T-helper 9 cell (primary cell): ENCODE measurements around the gene SKIDA1.
A peak's percentile ranks its signal among the peaks of the same experiment; 100 is the strongest.
"Not testable (repeated sequence)": the region's sequence is repeated elsewhere in the genome, so short reads cannot be mapped to it uniquely, and the experiment has no call there.

Experiments
- DNase-seq: peaks from one replicate; pipeline ENCODE4 v3.0.0-alpha.2; 2020
- total RNA-seq, 2 donors: gene quantifications; one replicate each; lab custom pipeline; 2026; lab: John Stamatoyannopoulos, UW

The SKIDA1 gene
- total RNA-seq = 0 reads per million in 2 donors

DNA sequence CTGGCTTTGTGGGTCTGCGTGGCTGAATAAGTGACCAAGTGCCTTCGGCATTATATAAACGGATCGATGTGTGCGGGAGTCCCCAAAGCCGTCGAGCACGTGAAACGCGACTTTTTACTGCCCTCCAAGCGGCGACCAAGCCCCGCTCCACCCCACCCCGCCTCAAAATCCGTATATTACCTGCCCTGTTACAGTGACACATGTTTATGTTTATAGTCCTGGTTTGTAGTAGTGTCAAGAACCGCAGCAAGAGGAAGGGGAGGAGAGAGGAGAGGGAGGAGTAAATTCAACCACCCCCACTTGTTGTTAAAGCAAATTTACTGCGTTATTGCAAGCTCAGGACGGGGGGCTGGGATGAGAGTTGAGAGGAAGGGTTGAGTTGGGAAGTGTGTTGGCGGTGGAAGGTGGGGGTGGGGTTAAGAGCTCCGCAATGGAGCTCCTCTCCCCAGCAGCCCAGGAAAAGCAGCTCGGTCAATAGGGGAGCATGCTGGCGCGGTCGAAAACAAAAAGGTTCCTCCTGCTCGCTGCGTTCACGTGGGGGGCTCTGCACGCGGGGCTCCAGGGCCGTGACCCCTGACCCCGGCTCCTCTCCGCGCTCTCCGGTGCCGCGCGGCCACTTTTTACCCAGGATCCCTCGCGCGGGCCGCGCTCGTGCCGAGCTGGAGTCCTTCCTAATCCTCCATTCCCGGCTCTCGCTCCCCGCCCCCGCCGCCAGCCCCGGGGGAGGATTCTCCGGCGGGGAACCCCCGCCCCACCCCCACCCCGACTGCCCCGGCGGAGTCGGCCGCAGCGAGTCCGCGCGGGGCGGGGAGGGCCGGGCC is at the start of gene SKIDA1:
Gene SKIDA1, minus strand, starts transcription at position 316 of the 821 bp plus-strand sequence. CDS start 7,860 bp downstream, outside the sequence.
- peak; percentile 44 for DNase-seq

DNA sequence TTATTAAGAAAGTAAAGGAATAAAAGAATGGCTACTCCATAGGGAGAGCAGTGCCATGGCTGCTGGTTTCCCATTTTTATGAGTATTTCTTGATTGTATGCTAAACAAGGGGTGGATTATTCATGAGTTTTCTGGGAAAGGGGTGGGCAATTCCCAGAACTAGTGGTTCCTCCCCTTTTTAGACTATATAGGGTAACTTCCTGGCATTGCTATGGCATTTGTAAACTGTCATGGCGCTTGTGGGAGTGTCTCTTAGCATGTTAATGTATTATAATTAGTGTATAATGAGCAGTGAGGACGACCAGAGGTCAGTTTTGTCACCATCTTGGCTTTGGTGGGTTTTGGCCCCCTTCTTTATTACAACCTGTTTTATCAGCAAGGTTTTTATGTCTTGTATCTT is 49.0 kb upstream of the SKIDA1 start:
- not testable (repeated sequence) for DNase-seq

DNA sequence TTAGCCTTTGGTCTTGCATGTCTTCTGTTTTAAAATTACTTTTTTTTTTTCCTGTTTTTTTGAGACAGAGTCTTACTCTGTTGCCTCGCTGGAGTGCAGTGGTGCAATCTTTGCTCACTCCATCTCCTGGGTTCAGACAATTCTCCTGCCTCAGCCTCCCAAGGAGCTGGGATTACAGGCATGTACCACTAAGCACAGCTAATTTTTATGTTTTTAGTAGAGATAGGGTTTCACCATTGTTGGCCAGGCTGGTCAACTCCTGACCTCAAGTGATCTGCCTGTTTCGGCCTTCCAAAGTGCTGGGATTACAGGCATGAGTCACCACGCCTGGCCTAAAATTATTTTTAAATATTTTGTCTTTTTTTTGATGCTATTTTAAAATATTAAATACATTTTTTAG is 47.1 kb upstream of the SKIDA1 start:
- DNase-seq = no peak

DNA sequence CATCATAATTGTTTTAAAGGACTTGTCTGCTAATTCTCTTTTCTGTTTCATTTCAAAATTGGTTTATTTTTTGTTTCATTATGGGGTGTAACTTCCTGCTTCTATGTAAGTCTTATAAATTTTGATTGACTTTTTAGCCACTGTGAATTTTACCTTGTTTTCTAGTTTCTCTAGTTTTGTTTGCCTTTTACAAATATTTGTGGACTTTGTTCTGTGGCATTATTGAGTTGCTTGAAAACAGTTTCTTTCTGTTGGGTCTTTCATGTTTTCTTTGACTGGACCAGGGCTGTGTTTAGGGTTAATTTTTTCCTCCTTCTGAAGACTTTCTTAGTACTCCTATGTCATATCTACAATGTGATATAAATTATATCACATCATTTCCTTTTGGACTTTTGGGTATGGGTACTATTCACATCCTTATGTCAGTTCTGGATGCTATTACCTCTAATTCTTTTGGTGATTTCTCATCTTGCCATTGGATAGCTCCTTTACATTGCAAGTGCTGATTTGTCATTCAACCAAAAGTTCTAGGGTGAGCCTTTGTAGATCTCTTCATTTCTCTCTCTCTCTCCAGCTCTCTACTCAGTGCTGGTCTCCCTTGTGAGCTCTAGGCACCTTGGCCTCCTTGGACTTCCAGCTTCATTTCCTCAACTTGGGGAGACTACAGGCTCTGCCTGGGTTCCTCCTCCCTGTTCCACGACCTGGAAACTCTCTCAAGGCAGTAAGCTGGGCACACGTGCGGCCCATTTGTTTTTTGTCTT is 45.5 kb upstream of the SKIDA1 start:
- DNase-seq = no peak

DNA sequence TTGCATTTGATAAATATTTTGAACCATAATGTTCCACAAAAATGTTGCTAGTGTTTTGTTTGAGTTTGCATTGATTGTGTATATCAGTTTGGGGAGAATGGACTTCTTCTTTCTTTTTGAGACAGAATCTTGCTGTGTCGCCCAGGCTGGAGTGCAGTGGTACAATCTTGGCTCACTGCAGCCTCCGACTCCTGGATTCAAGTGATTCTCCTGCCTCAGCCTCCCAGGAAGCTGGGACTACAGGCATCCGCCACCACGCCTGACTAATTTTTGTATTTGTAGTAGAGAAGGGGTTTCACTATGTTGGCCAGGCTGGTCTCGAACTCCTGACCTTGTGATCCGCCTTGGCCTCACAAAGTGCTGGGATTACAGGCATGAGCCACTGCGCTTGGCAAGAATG is 33.5 kb upstream of the SKIDA1 start:
- not testable (repeated sequence) for DNase-seq

DNA sequence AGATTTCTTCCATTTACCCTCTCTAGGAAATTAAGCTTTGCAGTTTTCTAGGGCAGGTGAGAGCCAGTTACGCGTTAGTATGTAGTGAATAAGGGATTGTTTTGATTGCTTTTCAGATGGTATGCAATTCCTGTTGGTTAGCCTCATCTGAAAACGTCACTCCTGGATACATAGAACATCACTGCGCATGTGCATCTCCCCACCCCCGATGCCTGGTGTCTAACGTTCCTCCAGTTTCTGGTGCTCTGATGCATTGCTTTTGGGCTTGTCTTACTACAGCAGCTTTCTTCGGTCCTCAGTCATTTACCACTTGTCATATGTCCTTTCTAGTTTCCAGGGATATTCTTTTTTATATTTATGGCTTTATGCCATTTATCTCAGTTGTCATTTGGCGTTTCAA is 31.0 kb upstream of the SKIDA1 start:
- DNase-seq = no peak

DNA sequence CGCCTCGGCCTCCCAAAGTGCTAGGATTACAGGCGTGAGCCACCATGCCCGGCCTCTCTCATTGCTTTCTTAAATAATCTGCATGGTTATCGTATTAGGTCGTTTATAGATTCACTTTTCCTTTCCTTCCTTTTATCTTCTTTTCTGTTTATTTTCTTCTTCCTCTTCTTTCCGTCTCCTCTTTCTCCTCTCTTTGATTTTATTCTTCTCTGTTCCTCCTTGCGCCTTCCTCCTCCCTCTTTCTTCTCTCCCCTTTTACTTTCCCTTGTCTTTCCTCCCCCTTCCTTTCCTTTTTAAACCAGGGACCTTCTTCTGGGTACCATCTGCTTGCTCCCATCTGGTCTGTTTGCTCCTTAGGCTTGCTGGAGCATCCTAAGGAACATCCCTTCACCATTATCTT is 27.2 kb upstream of the SKIDA1 start:
- no peak for DNase-seq

DNA sequence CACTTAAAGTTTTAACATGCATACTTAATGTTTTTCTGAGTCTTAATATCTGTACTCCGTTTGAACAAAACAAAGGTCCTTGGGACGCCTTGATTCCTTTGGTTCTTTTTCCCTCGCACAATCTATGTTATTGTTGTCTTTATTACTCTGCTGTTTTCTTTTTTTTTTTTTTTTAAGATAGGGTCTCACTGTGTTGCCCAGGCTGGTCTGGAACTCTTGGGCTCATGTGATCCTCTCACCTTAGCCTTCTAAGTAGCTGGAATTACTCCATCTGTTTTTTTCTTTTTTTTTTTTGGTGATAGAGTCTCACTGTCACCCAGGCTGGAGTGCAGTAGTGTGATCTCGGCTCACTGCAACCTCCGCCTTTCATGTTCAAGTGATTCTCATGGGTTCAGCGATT is 21.8 kb upstream of the SKIDA1 start:
- no peak for DNase-seq

DNA sequence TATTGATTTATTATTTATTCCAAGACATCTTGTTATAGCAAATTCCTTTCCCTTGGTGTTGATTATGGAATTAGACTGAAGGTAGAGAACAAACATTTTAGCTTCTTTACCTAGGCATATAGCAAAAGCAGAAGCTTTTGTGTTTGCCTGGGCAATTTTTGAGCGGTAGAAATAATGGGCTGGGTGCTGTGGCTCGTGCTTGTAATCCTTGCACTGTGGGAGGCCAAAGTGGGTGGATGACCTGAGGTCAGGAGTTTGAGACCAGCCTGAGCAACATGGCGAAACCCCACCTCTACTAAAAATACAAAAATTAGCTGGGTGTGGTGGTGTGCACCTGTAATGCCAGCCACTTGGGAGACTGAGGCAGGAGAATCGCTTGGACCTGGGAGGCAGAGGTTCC is 15.2 kb upstream of the SKIDA1 start:
- not testable (repeated sequence) for DNase-seq

DNA sequence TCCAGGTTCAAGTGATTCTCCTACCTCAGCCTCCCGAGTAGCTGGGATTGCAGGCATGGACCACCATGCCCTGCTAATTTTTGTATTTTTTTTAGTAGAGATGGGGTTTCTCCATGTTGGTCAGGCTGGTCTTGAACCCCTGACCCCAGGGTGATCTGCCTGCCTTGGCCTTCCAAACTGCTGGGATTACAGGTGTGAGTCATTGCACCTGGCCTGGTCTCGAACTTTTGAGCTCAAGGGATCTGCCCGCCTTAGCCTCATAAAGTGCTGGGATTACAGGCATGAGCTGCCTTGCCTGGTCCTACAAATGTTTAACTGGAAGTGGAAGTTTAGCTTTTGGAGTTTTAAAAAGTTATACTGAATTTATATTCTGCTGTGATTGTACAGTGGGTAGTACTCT is 11.4 kb upstream of the SKIDA1 start:
- no peak for DNase-seq

DNA sequence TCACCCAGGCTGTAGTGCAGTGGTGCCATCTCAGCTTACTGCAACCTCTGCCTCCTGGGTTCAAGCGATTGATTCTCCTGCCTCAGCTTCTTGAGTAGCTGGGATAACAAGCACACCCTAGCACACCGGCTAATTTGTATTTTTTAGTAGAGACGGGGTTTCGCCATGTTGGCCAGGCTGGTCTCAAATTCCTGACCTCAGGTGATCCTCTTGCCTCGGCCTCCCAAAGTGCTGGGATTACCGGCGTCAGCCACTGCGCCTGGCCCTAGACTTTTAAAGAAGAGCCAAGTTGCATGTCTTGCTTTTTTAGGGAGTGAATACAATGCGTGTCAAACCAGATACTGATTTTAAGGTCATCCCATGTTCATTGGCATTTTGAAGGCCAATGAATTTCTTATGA is 10.5 kb upstream of the SKIDA1 start:
- DNase-seq = not testable (repeated sequence)

DNA sequence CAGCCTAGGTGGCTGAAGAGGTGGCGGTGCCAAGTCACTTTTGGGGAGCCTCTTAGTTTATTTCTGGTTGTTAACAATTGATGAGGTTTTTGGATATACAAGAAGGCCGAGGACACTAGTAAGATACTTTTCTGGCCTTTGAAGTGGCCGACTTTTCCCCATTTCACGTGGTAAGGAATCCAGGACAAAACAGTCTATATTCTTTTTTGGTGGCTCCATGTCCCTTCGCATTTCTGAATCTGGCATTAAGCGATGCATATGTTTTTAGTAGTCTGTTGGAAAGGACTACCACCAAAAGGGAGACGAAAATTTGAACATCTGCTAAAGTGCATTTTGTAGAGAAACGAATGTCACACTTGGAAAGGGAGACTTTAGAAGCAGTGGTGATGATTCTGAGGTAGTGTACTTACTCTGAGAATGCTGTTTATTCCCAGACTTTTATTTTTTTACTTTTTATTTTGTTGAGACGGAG is 10.0 kb upstream of the SKIDA1 start:
- DNase-seq = no peak

DNA sequence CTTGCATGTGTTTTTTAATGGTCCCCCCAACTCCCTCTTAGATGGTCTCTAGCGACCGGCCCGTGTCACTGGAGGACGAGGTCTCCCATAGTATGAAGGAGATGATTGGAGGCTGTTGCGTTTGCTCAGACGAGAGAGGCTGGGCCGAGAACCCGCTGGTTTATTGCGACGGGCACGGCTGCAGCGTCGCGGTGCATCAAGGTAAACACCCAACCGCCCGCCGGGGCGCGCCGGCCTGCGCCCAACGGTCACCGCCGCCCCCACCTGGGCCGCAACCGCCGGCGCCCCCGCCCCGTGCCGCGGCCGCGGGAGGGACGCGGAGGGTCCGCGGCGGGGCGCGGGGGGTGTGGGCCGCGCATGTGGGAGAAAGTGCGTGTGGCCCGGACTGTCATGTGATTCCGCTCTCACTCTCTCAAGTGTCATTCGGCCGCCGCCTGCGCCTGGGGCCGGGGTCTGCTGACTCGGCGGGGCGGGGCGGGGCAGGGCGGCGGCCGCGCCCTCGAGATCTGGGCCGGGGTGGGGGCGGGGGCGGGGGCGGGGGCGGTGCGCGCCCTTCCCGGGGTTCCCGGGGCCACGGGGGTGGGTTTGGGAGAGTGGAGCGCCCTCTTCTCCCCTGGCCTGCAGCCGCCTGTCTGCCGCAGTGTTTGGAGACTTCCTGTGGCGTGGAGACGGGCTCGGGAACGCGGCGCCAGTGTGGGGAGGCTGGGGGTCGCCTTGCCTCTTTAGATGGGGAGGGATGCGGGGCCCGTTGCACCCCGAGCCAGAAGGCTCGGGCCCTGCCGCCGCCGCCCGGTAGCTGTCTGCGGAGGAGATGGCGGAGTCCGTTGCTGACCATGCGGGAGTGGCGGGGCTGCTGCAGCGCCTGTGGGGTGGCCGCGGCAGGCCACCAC is 9.4 kb upstream of the SKIDA1 start:
- DNase-seq = peak; percentile 39

DNA sequence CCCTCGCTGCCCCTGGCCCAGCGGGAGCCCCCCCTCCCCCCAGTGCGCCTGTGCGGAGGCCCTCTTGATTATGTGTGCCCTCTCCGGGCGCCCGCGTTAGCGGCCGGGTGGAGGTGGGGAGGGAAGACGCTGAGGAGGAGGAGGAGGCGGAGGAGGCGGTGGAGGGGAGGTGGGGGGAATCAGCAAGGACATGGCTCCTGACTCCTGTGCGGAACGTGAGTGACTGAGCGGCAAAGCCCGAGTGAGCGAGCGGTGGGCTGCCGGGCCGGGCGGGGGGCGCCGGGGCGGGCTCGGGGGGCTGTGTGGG is 8.8 kb upstream of the SKIDA1 start:
- DNase-seq = peak; percentile 86

DNA sequence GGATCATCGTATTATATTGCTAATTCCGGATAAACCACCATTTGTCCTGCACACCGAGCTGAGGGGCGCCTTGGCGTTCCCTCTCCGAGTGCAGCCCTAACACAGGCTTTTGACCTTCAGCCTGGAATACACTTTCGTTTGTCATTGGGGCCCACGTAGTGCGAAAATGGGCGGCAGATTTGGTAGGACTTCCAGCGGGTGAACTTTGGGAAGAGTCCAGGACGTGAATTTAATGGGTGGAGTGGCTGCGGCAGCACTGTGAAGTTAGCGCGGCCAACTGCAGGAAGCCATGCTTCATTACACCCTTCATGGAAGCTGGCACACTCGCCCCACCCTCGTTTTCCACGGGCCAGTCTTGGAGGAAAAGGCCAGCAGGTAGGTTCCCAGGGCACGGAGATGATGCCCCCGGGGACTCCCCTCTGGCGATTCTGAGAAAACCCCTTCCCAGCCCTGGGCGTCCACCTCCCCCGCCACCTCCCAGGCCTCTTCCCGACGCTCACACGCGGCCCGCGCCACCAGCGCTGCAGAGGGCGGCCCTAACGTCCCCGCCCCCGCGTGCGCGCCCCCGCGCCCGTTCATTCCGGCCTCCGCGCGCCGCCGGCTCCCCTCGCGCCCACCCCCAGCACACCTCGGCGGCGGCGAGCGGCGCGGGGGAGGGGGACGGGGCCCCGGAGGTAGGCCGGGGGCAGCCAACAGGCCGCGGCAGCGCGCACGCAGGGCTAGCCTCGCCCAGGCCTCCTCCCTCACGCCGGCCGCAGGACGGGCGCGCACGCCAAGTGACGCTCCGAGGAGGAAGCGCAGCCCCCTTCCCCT is 8.2 kb upstream of the SKIDA1 start, which contains the start of gene MLLT10:
Gene MLLT10, plus strand, starts transcription at position 766 of the 813 bp plus-strand sequence. CDS start 413 bp downstream, outside the sequence.
- no peak for DNase-seq

DNA sequence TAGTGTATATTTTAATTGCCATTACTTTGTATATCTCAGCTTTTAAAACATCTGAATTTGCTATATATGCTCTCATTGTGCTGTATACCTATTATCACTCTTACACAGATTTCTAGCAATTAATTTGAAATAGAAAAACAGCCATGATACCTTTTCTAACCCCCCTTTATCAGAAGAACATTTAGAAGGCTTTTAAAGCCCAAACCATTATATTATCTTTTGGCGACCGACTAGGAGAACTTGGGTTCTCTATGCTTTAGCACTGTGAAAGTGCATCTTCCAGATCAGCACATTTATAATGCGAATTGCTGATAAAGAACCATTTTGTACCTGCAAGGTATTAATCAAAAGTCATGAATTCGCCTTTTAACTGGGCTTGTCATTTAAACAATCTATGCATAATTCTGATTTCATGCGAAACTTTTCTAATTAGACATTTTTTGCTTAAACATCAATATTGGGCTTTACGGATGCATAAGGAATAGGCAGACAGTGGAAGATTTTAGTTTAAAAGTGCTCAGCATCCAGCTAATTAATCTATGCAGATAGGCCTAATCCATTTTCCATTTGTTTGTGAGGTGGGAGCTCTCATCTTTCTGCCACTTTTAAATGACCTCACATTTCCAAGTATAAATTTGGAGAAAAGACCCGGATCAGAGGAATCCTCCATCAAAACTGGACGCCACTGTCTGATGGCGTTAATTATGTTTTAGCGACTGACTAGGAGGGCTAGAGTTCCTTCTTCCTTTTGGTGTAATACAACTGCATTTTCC is 7.4 kb upstream of the SKIDA1 start:
- DNase-seq = no peak

DNA sequence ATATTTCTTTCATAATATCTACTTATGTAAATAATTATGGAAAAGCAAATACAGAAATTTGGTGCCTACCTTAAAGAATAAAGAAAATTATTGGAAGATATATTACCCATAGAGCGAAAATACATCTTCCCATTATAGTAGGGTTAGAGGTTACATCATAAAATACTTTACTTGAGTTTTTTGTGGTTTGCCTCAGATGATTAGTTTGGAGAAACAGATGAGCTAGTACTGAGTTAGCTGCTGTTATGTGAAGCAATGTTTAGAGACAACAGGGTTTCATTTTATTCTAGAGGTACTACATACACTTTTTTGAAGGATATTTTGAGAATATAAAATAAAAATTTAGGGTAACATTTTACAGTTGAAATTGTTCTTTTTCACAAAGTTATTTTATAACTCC is 5.7 kb upstream of the SKIDA1 start:
- DNase-seq = no peak

DNA sequence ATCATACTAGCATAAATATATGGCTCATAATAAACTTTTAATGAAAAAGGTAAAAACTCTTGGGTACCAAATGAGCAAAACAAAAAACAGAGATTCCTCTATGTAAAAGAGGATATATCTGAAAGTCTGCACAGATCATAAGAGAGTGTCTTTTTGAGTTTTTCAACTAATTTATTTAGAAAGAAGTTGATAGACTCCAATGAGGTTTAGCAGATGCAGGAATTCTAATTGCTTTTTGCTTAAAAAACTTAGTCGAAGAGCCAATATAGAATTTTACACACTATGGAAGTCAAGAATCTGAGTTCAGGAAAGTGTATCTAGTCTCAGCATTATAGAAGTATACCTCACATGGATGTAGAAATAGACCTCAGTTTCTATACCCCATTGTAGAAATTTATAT is 5.2 kb upstream of the SKIDA1 start:
- no peak for DNase-seq

DNA sequence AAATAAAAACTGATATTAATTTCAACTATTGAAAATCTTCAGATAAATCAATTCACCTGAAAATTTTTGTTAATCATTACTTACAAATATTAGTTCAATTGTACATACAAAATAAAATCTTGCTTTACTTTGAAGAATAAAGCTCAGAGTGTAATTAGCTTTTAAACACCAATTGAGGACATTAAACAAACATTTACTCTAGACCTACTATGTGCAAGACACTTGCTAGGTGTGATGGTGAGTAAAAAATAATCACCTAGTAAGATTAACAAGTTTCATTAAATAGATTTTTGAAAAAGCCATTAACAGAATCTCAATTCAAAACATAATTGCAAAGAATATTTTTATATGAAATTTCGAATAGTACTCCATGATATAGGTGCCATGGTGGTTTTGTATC is 4.7 kb upstream of the SKIDA1 start:
- no peak for DNase-seq

DNA sequence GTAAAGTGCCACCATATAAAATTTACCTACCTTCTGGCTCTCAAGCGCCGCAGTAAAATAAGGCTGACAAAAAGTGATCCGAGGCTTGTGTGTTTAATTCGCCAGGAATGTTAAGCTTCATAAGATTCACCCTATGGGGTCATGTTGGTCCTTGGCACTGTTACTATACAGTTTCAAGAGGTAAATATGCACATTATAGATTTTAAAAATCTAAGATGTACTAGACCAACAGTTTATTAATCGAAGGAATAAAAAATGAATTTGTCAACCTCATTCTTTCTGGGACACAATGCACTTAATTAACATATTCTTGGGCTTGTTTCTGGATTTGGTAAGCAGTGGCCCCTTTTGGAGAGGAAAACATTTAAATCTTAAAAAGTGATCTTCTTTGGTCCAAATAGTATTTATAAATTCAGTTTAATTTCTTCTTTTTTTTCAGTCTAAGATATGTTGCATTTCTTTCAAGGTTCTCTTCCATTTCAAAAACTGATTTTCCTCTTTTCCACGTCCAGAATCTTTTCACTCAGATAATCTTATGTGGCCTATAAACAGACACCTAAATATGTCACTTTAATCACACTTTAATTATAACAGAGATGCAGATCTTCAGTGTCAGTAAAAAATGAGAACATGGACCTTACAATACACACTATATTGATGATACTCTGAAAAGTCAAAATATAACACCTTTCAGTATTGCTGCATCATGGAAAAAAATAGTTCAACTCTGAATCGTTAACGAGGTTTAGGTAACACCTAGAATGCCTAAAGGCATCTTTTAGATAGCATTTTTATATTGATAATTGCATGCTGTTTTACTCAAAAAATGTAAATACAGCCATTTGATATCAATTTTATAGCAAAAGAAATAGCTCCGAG is 3.8 kb upstream of the SKIDA1 start:
- DNase-seq = no peak
